ENCODE results near the gene DUS4L. TPM values are rescaled to one million over a fixed set of nuclear protein-coding genes. Genes with fewer than 3 reads are reported as not detected.
"Not testable (repeated sequence)": the region's sequence is repeated elsewhere in the genome, so short reads cannot be mapped to it uniquely, and the experiment has no call there.

DUS4L gene
- total and polyA plus RNA-seq, 2 donors (not counting 3 experiments of a cell fraction or from before 2014, with no cell fraction given): 2.5 to 9.6 TPM

- H3K36me3 ChIP-seq (ENCODE audit: control insufficient read depth in 2 of 2, extremely low read depth in 1 of 2, insufficient read depth in 2 of 2, low read length in 2 of 2): no peaks in the 10 kb centered on the region
- CTCF ChIA-PET: no interaction called here
- no peak overlapping the region for H3K4me2 ChIP-seq (ENCODE audit: insufficient read depth, low read length)
- no peak overlapping the region for H2AFZ ChIP-seq (ENCODE audit: low read depth, low read length)
- no peaks in the 10 kb centered on the region for H4K20me1 ChIP-seq (replicated peaks; ENCODE audit: control insufficient read depth, extremely low read depth, insufficient read depth, low read length)
- H3K9me1 ChIP-seq (replicated peaks; ENCODE audit: control insufficient read depth, extremely low read depth, insufficient read depth, low read length): no peaks in the 10 kb centered on the region
- H3K9ac ChIP-seq (replicated peaks; ENCODE audit: extremely low read depth, insufficient read depth, low read length): no peak overlapping the region
- dilution Hi-C loops (cut with MboI; ENCODE audit: extremely low pct_ligation_motif_present, low sequenced_read_pairs) (no loop called here), intact Hi-C loops (cut with micrococcal nuclease) (no loop called here)
- H3K27me3 ChIP-seq (ENCODE audit: control insufficient read depth in 2 of 2, insufficient read depth in 2 of 2, low read length in 2 of 2): no peaks in the 10 kb centered on the region
- POLR2A ChIA-PET: no interaction called here
- DNase-seq (ENCODE audit: low read depth, low spot score) (no peak), FAIRE-seq (no peak)
- H3K4me1 ChIP-seq (ENCODE audit: control insufficient read depth, extremely low read depth, insufficient read depth, low read length): no peaks in the 10 kb centered on the region
- no peak overlapping the region for H3K4me3 ChIP-seq (replicated peaks in 1 of 3; ENCODE audit: insufficient read depth in 1 of 3, low read depth in 1 of 3, low read length in 3 of 3)
- no peak overlapping the region for H3K27ac ChIP-seq (ENCODE audit: insufficient read depth, low read depth, low read length)
- no peaks in the 10 kb centered on the region for H3K9me3 ChIP-seq (replicated peaks; ENCODE audit: control insufficient read depth, insufficient read depth, low read length)
- TF ChIP-seq MYC (IDR thresholded peaks at IDR 0.05; ENCODE audit: low read depth, low read length): no peak
- no peak for TF ChIP-seq FOS (IDR thresholded peaks at IDR 0.05; ENCODE audit: borderline replicate concordance, insufficient read depth, low read length)
- BruUV-seq (replicated peaks): no TSS peak
- peaks cover 4% of the 10 kb centered on the region for H3K79me2 ChIP-seq (ENCODE audit: control insufficient read depth, insufficient read depth, low read length)
Measured at GRCh38 chr7:107534139-107534538, 29.6 kb upstream of the DUS4L start.

- H3K79me2 ChIP-seq (ENCODE audit: control insufficient read depth, insufficient read depth, low read length); H3K4me2 ChIP-seq (ENCODE audit: insufficient read depth, low read length); H4K20me1 ChIP-seq (replicated peaks; ENCODE audit: control insufficient read depth, extremely low read depth, insufficient read depth, low read length); POLR2A ChIA-PET; H3K27ac ChIP-seq (ENCODE audit: insufficient read depth, low read depth, low read length); H2AFZ ChIP-seq (ENCODE audit: low read depth, low read length); BruUV-seq (replicated peaks); DNase-seq (ENCODE audit: low read depth, low spot score); H3K4me3 ChIP-seq (replicated peaks in 1 of 3; ENCODE audit: insufficient read depth in 1 of 3, low read depth in 1 of 3, low read length in 3 of 3); H3K27me3 ChIP-seq (ENCODE audit: control insufficient read depth in 2 of 2, insufficient read depth in 2 of 2, low read length in 2 of 2); H3K9me3 ChIP-seq (replicated peaks; ENCODE audit: control insufficient read depth, insufficient read depth, low read length); H3K36me3 ChIP-seq (ENCODE audit: control insufficient read depth in 2 of 2, extremely low read depth in 1 of 2, insufficient read depth in 2 of 2, low read length in 2 of 2); intact Hi-C loops (cut with micrococcal nuclease); H3K9ac ChIP-seq (replicated peaks; ENCODE audit: extremely low read depth, insufficient read depth, low read length); FAIRE-seq; dilution Hi-C loops (cut with MboI; ENCODE audit: extremely low pct_ligation_motif_present, low sequenced_read_pairs); H3K9me1 ChIP-seq (replicated peaks; ENCODE audit: control insufficient read depth, extremely low read depth, insufficient read depth, low read length); CTCF ChIA-PET; H3K4me1 ChIP-seq (ENCODE audit: control insufficient read depth, extremely low read depth, insufficient read depth, low read length): not testable (repeated sequence)
Measured at GRCh38 chr7:107537228-107537627, 26.5 kb upstream of the DUS4L start.

All from endothelial cell of umbilical vein (primary cell).